Posterior cingulate gyrus (tissue), 11 donors: ENCODE measurements around the gene AP2A2.

ENCODE experiments used
- DNase-seq, 10 donors: peaks; one replicate each; pipeline versions ENCODE4 v3.0.0 to v3.0.0-alpha.2; 2020 to 2021; ENCODE audit warnings: mixed read lengths in 3 of 10
- intact Hi-C: fragments of 100-400 bp; cut with DNase I; formaldehyde crosslinking; loops from one replicate; pipeline ENCODE4 v1.15.1; 2023

Gene AP2A2

GRCh38 chr11:921921-922678, 3.6 kb upstream of the AP2A2 start:
- DNase-seq = no peak
- intact Hi-C loops = loop anchor here (10.0 kb wide), 1 partner anchor 133 kb away; no protein-coding TSS in a partner anchor

DNA sequence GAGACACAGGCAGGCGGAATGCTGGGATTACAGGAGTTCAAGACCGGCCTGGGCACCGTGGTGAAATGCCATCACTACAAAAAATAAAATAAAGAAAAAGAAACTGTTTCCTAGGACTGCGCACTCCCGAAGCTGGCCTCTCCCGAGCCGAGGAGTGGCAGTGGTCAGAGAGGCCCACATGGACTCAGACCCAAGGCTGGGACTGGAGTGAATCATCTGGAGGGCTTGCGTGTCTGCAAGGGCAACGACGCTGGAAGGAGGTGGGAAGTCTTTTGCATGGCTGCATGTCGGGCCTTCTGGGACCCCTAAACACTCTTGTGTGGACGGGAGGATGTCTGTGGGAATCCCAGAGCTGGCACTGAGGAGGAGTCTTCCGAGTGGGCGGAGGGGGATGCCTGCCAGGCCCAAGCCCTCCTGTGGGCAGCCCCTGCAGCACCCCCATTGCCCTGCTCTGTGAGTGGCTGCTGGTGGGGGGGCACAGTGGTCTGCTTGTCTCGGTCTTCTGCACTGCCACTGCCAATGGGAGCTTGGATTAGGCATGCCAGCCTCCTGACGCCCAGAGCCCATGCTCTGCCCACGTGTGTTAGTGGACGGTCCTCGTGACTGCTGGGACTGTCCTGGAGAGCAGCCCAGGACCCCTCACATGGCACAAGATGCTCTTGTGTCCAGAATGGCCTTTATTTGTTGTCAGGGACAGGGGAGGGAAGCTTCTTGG, 1.8 kb upstream of the AP2A2 start:
- DNase-seq = peak in 2 of 10 donors; percentile 22 to 68
- intact Hi-C loops = loop anchor here (2.0 to 10.0 kb wide), 3 partner anchors 13 to 131 kb away; partner anchors contain the start of gene CHID1

DNA sequence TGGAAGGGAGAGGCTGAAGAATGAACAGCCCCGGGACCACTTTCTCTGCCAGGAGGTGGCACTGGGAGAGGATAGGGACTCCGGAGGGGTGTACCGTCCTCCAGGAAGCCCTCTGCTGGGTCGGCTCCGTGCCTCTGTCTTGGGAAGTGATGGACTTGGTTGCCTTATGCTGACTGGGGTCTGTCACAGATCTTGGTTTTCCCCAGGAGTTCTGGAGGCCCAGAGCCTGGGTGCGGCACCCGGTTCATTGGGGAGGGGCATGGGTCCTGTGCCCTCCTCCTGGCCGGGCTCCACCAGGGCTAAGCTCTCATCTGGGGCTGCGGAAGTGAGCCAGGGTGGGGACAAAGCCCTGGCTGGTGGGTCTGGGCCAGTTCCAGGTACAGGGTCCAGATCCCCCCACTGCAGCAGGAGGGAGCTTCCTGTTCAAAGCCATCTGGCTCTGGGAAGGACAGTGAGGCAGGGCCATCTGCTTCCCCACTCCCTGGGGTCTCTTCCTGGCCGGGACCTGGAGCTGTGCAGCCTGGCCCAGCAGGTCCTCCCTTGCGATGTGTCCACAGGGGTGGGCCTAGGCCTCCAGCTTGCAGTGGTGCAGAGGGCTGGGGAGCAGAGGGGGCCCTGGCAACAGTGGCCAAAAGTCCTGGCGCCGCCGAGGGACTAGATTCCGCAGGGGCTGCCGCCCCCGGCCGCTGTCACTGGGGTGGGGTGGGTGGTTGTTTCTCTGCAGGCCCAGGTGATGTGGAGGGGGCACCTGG, 1.1 kb upstream of the AP2A2 start:
- intact Hi-C loops = loop anchor here (2.0 to 10.0 kb wide), 3 partner anchors 14 to 130 kb away; partner anchors contain the start of gene CHID1
- DNase-seq = peak in 1 of 10 donors; percentile 68

- intact Hi-C loops = loop anchor here (2.0 to 10.0 kb wide), 3 partner anchors 14 to 130 kb away; partner anchors contain the start of gene CHID1
- no peak for DNase-seq
Observed at GRCh38 chr11:925158-925495, 543 bp upstream of the AP2A2 start.

DNA sequence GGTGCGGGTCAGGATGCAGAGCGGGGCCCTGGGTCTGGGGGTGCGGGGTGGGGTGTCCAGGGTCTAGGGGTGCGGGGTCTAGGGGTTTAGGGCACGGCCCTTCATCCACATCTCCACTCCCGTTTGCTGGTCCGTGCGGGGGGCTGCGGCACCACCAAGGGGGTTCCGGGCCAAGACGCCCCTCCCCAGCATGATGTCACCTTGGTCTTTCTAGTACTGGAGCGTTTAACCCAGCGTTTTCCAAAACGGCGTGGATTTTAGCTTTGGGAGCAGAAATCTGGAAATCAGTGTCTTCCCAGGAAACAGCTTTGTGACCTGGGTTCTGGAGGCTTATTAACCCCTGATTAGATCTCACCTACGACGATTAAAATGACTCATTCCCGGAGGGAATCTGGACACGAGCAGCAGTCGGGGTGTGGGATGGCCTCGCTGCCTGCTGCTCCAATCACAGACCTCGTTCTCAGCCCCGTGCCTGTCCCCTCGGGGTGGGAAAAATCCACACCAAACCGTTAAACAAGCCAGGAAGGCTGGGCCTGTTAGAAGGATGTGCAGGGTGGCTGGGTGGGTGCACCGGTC, 759 bp downstream of the AP2A2 start:
- DNase-seq = peak in 3 of 10 donors; percentile 28 to 88 (median 82)
- intact Hi-C loops = loop anchor here (10.0 kb wide), 1 partner anchor 128 kb away; no protein-coding TSS in a partner anchor

GRCh38 chr11:927871-928270, 2.2 kb downstream of the AP2A2 start:
- intact Hi-C loops = loop anchor here (10.0 kb wide), 1 partner anchor 127 kb away; no protein-coding TSS in a partner anchor
- DNase-seq = peak in 1 of 10 donors; percentile 23

GRCh38 chr11:928786-929185, 3.1 kb downstream of the AP2A2 start:
- intact Hi-C loops = loop anchor here (10.0 kb wide), 1 partner anchor 126 kb away; no protein-coding TSS in a partner anchor
- peak in 1 of 10 donors; percentile 13 for DNase-seq

- intact Hi-C loops = loop anchor here (10.0 kb wide), 1 partner anchor 125 kb away; no protein-coding TSS in a partner anchor
Observed at GRCh38 chr11:929405-929804, 3.7 kb downstream of the AP2A2 start.

GRCh38 chr11:931385-931784, 5.7 kb downstream of the AP2A2 start:
- intact Hi-C loops = no loop called here
- DNase-seq = peak in 1 of 10 donors; percentile 2

More at GRCh38 chr11:929405-929804, 3.7 kb downstream of the AP2A2 start:
- DNase-seq = peak in 1 of 10 donors; percentile 41

DNA sequence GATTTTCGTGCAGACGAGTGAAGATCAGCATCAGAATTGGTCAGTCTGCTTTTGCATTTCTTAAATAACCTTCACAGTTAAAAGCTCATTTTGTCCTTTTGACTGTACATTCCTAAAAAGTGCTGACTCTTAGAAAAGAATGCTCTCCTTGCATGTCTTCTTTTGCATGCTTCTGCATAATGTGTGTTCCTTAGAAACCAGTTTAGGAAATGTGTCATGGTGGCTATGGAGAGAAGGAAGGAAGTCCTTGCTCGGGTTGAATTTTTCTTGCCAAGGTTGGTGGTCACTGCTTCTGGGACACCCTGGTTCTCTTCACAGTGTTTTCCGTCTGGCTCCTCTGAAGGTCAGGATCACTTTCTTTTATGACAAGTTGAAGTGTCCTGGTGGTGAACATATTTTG, 6.8 kb downstream of the AP2A2 start:
- peak in 1 of 10 donors; percentile 1 for DNase-seq
- intact Hi-C loops = no loop called here

- DNase-seq = peak in 2 of 10 donors; percentile 33 to 38
- intact Hi-C loops = no loop called here
Observed at GRCh38 chr11:933142-933851, 7.6 kb downstream of the AP2A2 start.

DNA sequence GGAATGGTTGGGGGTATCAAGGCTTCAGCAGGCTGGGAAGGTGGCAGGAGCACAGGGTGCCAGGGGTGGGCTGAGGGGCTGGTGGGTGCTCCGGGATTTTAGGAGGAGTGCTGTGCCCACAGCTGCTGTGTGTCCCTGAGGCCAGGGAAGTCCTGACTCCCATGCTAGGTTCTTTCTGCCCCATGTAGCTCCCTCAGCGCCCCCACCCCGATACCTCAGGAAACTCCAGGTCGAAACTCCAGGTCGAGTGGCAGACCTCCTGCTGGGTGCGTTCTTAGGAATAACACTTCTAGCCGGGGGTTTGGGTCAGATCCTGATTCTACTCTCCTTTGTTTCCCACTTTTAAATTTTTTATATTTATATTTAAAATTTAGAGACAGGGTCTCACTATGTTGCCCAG, 8.3 kb downstream of the AP2A2 start:
- peak in 2 of 10 donors; percentile 41 to 62 for DNase-seq
- intact Hi-C loops = no loop called here

DNA sequence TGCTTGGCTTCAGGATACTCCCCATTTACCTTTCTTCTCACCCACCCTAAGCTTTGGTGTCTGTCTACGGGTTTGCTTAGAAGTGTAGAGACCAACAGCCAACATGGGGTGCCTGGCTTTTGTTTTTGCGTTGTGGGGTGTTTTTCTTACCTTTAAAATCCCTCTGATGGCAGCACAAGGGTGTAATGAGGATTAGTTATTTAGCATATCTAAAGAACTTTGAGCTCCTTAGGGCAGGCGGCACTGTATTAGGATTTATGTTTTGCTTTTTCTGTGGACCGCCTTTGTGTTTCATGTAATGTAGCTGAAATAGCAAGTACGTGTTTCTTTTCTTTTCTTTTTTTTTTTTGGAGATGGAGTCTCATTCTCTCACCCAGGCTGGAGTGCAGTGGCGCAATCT, 8.9 kb downstream of the AP2A2 start:
- intact Hi-C loops = no loop called here
- peak in 1 of 10 donors; percentile 26 for DNase-seq

- peak in 2 of 10 donors; percentile 1 to 9 for DNase-seq
- intact Hi-C loops = no loop called here
Observed at GRCh38 chr11:936199-936598, 10.5 kb downstream of the AP2A2 start.

- peak in 2 of 10 donors; percentile 40 to 67 for DNase-seq
- intact Hi-C loops = no loop called here
Observed at GRCh38 chr11:937841-938261, 12.2 kb downstream of the AP2A2 start.

DNA sequence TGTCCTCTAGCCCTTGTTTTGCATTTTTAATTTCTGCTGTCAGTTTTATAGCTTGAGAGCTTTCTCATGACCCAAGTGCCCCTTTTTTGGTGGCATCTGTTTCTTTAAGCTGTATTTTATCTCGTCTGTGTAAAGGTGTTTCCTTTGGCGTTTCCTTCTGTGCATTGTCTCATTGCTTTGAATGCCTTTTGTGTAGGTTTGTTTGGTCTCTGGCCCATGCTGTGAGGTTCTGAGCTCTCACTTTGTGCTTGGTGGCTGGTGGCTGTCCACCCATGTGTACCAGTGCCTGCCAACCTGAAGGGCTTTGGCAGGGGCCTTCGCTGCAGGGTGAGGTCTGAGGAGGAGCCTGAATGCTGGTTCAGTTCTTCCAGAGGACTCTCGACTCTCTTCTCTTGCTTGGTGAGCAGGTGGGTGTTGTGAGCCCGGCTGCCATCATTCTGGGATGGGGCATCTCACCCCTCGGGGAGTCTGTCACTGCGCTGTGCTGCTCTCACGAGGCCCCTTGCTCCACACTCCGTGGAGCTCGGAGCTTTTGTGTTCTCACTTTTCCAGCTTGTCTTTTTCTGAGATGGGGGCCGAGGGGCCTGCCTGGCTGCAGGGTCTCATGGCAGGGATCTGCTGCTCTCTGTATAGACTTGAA, 14.9 kb downstream of the AP2A2 start:
- DNase-seq = peak in 1 of 10 donors; percentile 79
- intact Hi-C loops = no loop called here

DNA sequence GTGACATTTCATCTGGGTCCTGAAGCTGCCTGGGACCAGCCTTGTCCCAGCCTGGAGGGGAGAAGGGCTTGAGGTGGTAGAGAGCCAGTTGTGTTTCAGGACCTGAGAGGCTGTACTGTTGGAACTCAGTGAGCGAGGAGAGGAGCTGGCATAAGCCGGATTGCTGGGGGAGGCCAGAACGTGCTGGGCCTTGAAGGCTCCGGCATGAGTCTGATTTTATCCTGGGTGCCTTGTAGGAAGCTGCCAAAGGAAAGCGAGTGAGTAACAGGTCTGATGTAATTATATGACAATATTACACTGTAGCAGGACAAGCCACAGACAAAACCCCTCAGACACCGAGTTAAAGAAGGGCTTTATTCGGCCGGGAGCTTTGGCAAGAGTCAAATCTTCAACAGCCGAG, 17.2 kb downstream of the AP2A2 start:
- intact Hi-C loops = no loop called here
- DNase-seq = peak in 6 of 10 donors; percentile 17 to 93 (median 70)

GRCh38 chr11:944711-945470, 19.2 kb downstream of the AP2A2 start:
- intact Hi-C loops = no loop called here
- peak in 1 of 10 donors; percentile 72 for DNase-seq
